ENCODE data around the gene C9orf50.
A peak's percentile ranks its signal among the peaks of the same experiment; 100 is the strongest.

C9orf50 gene

DNA sequence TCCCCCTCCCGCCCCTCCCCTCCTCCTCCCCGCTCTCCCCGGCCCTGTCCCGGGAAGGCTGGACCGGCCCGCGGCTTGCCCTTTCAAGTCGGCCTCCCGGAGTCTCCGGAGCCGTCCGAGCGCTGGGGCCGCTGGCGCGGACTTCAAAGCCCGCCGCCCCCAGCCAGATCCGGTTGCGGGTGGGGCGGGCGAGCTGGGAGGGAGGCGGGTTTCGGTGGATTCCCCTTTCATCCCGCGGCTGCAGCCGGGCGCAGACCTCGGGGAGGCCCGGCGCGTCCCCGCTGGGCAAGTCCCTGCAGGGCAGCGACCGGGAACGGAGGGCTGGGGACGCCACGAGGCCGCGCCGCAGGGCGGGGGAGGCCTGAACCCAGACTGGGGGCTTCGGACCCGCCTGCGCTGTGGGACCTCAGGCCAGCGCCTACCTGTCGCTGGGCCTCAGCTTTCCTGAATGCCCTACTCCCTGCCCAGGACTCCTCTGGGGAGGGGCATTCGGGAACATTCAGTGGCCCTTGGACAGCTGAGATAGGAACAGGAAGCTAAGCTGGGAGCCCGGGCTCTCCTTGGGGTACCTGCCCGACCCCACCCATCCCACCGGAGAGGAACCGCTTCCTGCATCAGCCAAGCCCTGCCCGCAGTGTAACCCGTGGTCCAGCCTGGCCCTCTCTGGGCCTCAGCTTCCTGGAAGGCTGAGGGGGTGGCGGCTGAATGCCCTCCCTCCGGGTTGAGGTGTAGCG, 23.4 kb downstream of the C9orf50 start:
- no peak overlapping the region for H3K9ac ChIP-seq
- H3K4me3 ChIP-seq (ENCODE audit: low read depth, low read length), result no peak overlapping the region
- H3K79me2 ChIP-seq, result no peaks in the 10 kb centered on the region
- H2AFZ ChIP-seq, result peak overlapping the region; percentile 81
- no peaks in the 10 kb centered on the region for H3K36me3 ChIP-seq (ENCODE audit: control insufficient read depth, insufficient read depth, low read length)
- TF ChIP-seq, protein P1, sequence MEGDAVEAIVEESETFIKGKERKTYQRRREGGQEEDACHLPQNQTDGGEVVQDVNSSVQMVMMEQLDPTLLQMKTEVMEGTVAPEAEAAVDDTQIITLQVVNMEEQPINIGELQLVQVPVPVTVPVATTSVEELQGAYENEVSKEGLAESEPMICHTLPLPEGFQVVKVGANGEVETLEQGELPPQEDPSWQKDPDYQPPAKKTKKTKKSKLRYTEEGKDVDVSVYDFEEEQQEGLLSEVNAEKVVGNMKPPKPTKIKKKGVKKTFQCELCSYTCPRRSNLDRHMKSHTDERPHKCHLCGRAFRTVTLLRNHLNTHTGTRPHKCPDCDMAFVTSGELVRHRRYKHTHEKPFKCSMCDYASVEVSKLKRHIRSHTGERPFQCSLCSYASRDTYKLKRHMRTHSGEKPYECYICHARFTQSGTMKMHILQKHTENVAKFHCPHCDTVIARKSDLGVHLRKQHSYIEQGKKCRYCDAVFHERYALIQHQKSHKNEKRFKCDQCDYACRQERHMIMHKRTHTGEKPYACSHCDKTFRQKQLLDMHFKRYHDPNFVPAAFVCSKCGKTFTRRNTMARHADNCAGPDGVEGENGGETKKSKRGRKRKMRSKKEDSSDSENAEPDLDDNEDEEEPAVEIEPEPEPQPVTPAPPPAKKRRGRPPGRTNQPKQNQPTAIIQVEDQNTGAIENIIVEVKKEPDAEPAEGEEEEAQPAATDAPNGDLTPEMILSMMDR (IDR thresholded peaks at IDR 0.05), result no peak
- H3K27ac ChIP-seq, result no peak overlapping the region
- H3K9me3 ChIP-seq (ENCODE audit: control insufficient read depth, low read length), result no peaks in the 10 kb centered on the region
- peak overlapping the region; percentile 50 for H3K4me2 ChIP-seq (ENCODE audit: low read length)
- H3K4me1 ChIP-seq, result no peaks in the 10 kb centered on the region
- no peaks in the 10 kb centered on the region for H3K27me3 ChIP-seq (ENCODE audit: control insufficient read depth, insufficient read depth, low read length)

- H2AFZ ChIP-seq, result peak overlapping the region; percentile 46
- H3K36me3 ChIP-seq (ENCODE audit: control insufficient read depth, insufficient read depth, low read length), result no peaks in the 10 kb centered on the region
- peak overlapping the region; percentile 42 for H3K27ac ChIP-seq
- H3K4me1 ChIP-seq, result no peaks in the 10 kb centered on the region
- H3K4me3 ChIP-seq (ENCODE audit: low read depth, low read length), result no peak overlapping the region
- H3K27me3 ChIP-seq (ENCODE audit: control insufficient read depth, insufficient read depth, low read length), result no peaks in the 10 kb centered on the region
- no peaks in the 10 kb centered on the region for H3K9me3 ChIP-seq (ENCODE audit: control insufficient read depth, low read length)
- TF ChIP-seq, protein P1 (IDR thresholded peaks at IDR 0.05), result no peak
- no peaks in the 10 kb centered on the region for H3K79me2 ChIP-seq
- H3K9ac ChIP-seq, result no peak overlapping the region
- H3K4me2 ChIP-seq (ENCODE audit: low read length), result no peak overlapping the region
These were observed 24.2 kb downstream of the C9orf50 start for GRCh38 chr9:129596541-129597331.

DNA sequence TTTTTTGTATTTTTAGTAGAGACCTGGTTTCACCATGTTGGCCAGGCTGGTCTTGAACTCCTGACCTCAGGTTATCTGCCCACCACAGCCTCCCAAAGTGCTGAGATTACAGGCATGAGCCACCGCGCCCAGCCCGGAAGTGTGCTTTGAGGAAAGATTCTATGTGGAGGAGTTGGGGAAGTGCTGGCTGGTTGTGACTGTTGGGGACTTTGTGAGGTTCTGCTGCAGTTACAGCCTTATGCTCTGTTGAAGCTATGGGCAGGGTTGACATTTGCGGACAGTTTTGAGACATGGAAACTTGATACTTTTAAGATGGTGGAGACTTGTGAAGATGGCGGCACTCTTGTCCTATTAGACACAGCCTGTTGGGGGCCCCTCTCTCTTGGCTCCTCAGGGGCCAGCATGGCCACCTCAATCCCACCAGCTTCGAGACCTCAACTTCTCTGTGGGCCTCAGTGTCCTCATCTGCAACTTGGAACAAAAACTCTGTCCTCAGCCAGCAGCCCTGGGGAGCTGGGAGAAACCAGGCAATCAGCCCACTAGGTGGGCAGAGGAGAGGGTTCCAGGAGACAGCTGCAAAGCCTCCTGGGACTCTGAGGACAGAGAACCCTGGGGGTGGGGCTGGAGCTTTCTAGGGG, 24.9 kb downstream of the C9orf50 start:
- Histone ChIP-seq H3K9ac (no peak overlapping the region), H3K27me3 (ENCODE audit: control insufficient read depth, insufficient read depth, low read length) (no peaks in the 10 kb centered on the region), H3K27ac (no peak overlapping the region), H3K79me2 (no peaks in the 10 kb centered on the region), H3K9me3 (ENCODE audit: control insufficient read depth, low read length) (no peaks in the 10 kb centered on the region), H2AFZ (no peak overlapping the region), H3K36me3 (ENCODE audit: control insufficient read depth, insufficient read depth, low read length) (no peaks in the 10 kb centered on the region), H3K4me2 (ENCODE audit: low read length) (no peak overlapping the region), H3K4me3 (ENCODE audit: low read depth, low read length) (no peak overlapping the region), H3K4me1 (no peaks in the 10 kb centered on the region)
- TF ChIP-seq, protein P1 (IDR thresholded peaks at IDR 0.05), result no peak

DNA sequence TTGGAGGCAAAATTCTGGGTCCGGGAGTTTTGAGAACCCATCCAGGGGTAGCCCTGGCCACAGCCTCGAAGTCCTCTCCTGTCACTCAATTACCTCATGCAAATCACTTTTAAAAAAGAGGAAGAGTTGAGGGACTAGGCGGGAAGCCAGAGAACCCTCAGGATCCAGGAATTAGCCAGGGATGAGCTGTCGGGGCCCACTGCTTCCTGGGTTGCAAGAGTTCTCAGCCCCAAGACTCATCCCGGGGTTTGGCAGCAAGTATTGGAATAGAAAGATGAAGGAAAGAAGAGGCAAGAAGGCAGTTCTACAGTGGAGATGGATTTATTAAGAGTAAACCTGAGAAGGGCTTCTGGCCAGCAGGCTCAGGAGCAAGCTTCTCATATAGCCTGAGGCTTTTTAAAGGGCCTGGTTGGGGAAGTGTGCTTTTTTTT, 25.6 kb downstream of the C9orf50 start:
- H3K4me1 ChIP-seq, result no peaks in the 10 kb centered on the region
- no peaks in the 10 kb centered on the region for H3K36me3 ChIP-seq (ENCODE audit: control insufficient read depth, insufficient read depth, low read length)
- no peak overlapping the region for H3K9ac ChIP-seq
- TF ChIP-seq, protein P1 (IDR thresholded peaks at IDR 0.05), result no peak
- H2AFZ ChIP-seq, result no peak overlapping the region
- H3K4me3 ChIP-seq (ENCODE audit: low read depth, low read length), result no peak overlapping the region
- no peaks in the 10 kb centered on the region for H3K27me3 ChIP-seq (ENCODE audit: control insufficient read depth, insufficient read depth, low read length)
- no peak overlapping the region for H3K27ac ChIP-seq
- no peaks in the 10 kb centered on the region for H3K79me2 ChIP-seq
- H3K9me3 ChIP-seq (ENCODE audit: control insufficient read depth, low read length), result no peaks in the 10 kb centered on the region
- H3K4me2 ChIP-seq (ENCODE audit: low read length), result no peak overlapping the region

Measured in parathyroid adenoma (tissue), 2 donors.